K562 (cell line): Measurements from ENCODE around the gene ZNF346. TPM values are rescaled to one million over a fixed set of nuclear protein-coding genes. Genes with fewer than 3 reads are reported as not detected.

ENCODE experiments used
- CGGBP1 ChIP-seq: fragments of 250-450 bp; sonication (Bioruptor Pico); IDR thresholded peaks from 2 replicates; pipeline ENCODE4 v1.9.0; 2021; ENCODE audit warnings: mild to moderate bottlenecking
- E2F4 ChIP-seq: sonication (generic); formaldehyde crosslinking; IDR thresholded peaks from 2 replicates; pipeline ENCODE4 v1.8.0; 2022; ENCODE audit warnings: mild to moderate bottlenecking, low read depth, missing genetic modification reagents
- ERF ChIP-seq: fragments of 450-650 bp; formaldehyde crosslinking; IDR thresholded peaks from 2 replicates; pipeline ENCODE4 v1.4.0; 2020; ENCODE audit warnings: mild to moderate bottlenecking, mixed read lengths
- HOXB6 ChIP-seq: fragments of 250-450 bp; sonication (Bioruptor Pico); IDR thresholded peaks from 2 replicates; pipeline ENCODE4 v1.5.1; 2022; ENCODE audit warnings: mild to moderate bottlenecking, borderline replicate concordance
- IRF9 ChIP-seq: fragments of 450-650 bp; IDR thresholded peaks from 2 replicates; pipeline ENCODE4 v1.6.1; 2016; ENCODE audit warnings: missing biosample characterization, missing genetic modification characterization
- NFRKB ChIP-seq: fragments of 450-650 bp; IDR thresholded peaks from 2 replicates; pipeline ENCODE4 v1.6.1; 2016; ENCODE audit warnings: low read depth
- NONO ChIP-seq, 2 experiments: fragments of 200-400 bp in 1 of 2; fragments of 450-650 bp in 1 of 2; formaldehyde crosslinking in 1 of 2; IDR thresholded peaks; 2 replicates each; pipeline ENCODE4 v1.6.1; 2017; ENCODE audit warnings: low read depth in 2 of 2, mild to moderate bottlenecking in 2 of 2, moderate library complexity in 2 of 2, low read length in 1 of 2
- TAL1 ChIP-seq: fragments of 450-650 bp; IDR thresholded peaks from 2 replicates; pipeline ENCODE4 v1.6.1; 2016; ENCODE audit warnings: mild to moderate bottlenecking
- TCF7 ChIP-seq: sonication (generic); IDR thresholded peaks from 2 replicates; pipeline ENCODE4 v1.6.1; 2016; ENCODE audit warnings: antibody characterized with exemption, borderline replicate concordance
- USF1 ChIP-seq: sonication (generic); formaldehyde crosslinking; IDR thresholded peaks from 2 replicates; pipeline ENCODE4 v1.9.0; 2022; ENCODE audit warnings: mild to moderate bottlenecking, missing genetic modification reagents
- polyA plus RNA-seq, 8 experiments: library from polyadenylated mRNA; depleted of rRNA in 4 of 8; stranded (reverse) in 5 of 8; unstranded in 3 of 8; fragments of >200 nt; fragmentation: Nextera tagmentation in 2 of 8; fragmentation: Illumina TruSeq in 1 of 8; extraction: Ambion mirVana in 2 of 8; extraction: Trizol in 1 of 8; gene quantifications; 2 replicates each; pipeline versions ENCODE4 v1.2.1 to v1.2.3, GENCODE V29; 2011 to 2014; ENCODE audit warnings: inconsistent platforms in 1 of 8, missing spikeins in 1 of 8
- total RNA-seq, 7 experiments: library from RNA; depleted of rRNA in 6 of 7; stranded (reverse); fragments of >200 nt in 6 of 7; fragmentation: Illumina TruSeq in 2 of 7; extraction: Trizol in 2 of 7; gene quantifications; 2 replicates each; pipeline versions ENCODE4 v1.2.1 to v1.2.3, GENCODE V29; 2011 to 2021; ENCODE audit warnings: low replicate concordance in 1 of 7
- TF ChIP-seq, protein P1 (sequence below): fragments of 200-800 bp; sonication (Bioruptor generic); IDR thresholded peaks from 2 replicates; pipeline ENCODE4 v1.6.1; 2017; ENCODE audit warnings: missing genetic modification characterization, missing compliant biosample characterization
- TF ChIP-seq, protein P2 (sequence below), 2 experiments: fragments of 450-650 bp; formaldehyde crosslinking in 1 of 2; IDR thresholded peaks; 2 replicates each; pipeline versions ENCODE4 v1.4.0 to v1.6.1; 2014 to 2020; ENCODE audit warnings: mild to moderate bottlenecking in 2 of 2, borderline replicate concordance in 1 of 2, low read depth in 1 of 2

Gene ZNF346
- total and polyA plus RNA-seq, 9 of the 15 experiments (the other 6 are each of a cell fraction or from before 2014, with no cell fraction given) = 5.0 to 25.1 (median 20.1) TPM

DNA sequence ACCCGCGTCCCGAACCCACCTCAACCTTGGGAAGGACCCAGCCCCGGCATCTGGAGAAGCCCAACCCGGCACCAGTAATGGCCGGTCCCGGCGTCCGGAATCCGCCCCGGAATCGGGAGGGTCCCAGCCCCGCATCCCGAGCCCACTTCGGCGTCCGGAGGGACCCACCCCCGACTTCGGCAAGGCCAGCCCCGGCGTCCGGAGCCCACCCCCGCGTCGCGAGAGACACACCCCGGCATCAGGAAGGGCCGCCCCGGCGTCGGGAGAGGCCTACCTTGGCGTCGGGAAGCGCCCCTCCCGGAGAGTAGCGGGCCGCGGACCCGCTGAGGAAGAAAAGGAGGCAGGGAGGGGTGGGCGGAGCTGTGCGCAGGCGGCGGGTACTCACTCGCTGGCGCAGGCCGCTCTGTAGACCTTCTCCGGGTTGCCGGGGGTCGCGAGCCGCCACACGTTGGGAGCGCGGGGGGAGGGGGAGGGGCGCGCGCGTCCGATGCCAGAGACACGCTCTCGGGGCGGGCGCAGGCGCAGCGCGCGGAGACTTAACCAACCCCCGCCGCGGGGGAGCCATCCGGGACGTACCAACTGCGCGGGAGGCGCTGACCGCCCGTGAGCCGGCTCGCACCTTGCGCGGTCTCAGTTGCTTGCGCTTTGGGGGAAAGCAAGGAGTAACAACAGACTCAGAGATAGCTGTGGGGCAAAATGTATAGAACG lies 16.1 kb upstream of the ZNF346 start, which contains the start of gene UIMC1 (continued):
- TF ChIP-seq, protein P1, sequence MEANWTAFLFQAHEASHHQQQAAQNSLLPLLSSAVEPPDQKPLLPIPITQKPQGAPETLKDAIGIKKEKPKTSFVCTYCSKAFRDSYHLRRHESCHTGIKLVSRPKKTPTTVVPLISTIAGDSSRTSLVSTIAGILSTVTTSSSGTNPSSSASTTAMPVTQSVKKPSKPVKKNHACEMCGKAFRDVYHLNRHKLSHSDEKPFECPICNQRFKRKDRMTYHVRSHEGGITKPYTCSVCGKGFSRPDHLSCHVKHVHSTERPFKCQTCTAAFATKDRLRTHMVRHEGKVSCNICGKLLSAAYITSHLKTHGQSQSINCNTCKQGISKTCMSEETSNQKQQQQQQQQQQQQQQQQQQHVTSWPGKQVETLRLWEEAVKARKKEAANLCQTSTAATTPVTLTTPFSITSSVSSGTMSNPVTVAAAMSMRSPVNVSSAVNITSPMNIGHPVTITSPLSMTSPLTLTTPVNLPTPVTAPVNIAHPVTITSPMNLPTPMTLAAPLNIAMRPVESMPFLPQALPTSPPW = peak; percentile 94
- TF ChIP-seq HOXB6 (CRISPR knock-in tag) (no peak), TAL1 (no peak), NFRKB (no peak), IRF9 (no peak), ERF (CRISPR knock-in tag) (no peak), TCF7 (no peak), USF1 (CRISPR knock-in tag) (no peak), NONO (IDR thresholded peaks at IDR 0.05; ENCODE audit: low read depth in 2 of 2, low read length in 1 of 2) (peak in 1 of 2 experiments; percentile 98; a peak in 2 of 4 replicates), CGGBP1 (CRISPR knock-in tag) (no peak), E2F4 (0 out of 2 replicates have a peak, but pooled peaks have one; percentile 15)
- TF ChIP-seq, protein P2, sequence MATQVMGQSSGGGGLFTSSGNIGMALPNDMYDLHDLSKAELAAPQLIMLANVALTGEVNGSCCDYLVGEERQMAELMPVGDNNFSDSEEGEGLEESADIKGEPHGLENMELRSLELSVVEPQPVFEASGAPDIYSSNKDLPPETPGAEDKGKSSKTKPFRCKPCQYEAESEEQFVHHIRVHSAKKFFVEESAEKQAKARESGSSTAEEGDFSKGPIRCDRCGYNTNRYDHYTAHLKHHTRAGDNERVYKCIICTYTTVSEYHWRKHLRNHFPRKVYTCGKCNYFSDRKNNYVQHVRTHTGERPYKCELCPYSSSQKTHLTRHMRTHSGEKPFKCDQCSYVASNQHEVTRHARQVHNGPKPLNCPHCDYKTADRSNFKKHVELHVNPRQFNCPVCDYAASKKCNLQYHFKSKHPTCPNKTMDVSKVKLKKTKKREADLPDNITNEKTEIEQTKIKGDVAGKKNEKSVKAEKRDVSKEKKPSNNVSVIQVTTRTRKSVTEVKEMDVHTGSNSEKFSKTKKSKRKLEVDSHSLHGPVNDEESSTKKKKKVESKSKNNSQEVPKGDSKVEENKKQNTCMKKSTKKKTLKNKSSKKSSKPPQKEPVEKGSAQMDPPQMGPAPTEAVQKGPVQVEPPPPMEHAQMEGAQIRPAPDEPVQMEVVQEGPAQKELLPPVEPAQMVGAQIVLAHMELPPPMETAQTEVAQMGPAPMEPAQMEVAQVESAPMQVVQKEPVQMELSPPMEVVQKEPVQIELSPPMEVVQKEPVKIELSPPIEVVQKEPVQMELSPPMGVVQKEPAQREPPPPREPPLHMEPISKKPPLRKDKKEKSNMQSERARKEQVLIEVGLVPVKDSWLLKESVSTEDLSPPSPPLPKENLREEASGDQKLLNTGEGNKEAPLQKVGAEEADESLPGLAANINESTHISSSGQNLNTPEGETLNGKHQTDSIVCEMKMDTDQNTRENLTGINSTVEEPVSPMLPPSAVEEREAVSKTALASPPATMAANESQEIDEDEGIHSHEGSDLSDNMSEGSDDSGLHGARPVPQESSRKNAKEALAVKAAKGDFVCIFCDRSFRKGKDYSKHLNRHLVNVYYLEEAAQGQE (IDR thresholded peaks at IDR 0.05; ENCODE audit: borderline replicate concordance) = no peak
- TF ChIP-seq, protein P2 (CRISPR knock-in tag; IDR thresholded peaks at IDR 0.05; ENCODE audit: low read depth) = no peak
